ENCODE results near the gene A2M. TPM values are rescaled to one million over a fixed set of nuclear protein-coding genes. Genes with fewer than 3 reads are reported as not detected.

Gene A2M
- total and polyA plus RNA-seq, 9 donors = 50.5 to 926 (median 222) TPM

GRCh38 chr12:9071969-9072368, 43.8 kb downstream of the A2M start:
- DNase-seq = no peak
- Histone ChIP-seq H3K27ac (no peak overlapping the region), H3K4me3 (no peak overlapping the region), H3K36me3 (no peaks in the 10 kb centered on the region), H3K27me3 (no peaks in the 10 kb centered on the region), H3K9me3 (no peaks in the 10 kb centered on the region), H3K4me1 (ENCODE audit: insufficient read depth) (no peaks in the 10 kb centered on the region)
- intact Hi-C loops (cut with DNase I) = no loop called here
- TF ChIP-seq POLR2A (IDR thresholded peaks at IDR 0.05) (no peak), CTCF (IDR thresholded peaks at IDR 0.05) (no peak), EP300 (IDR thresholded peaks at IDR 0.05) (no peak)
- 94 to 100% (median 95%) methylated on average over 1 of the region's 1 CpG for WGBS, 3 donors

- no peak for DNase-seq
- no peaks in the 10 kb centered on the region for H3K9me3 ChIP-seq
- H3K27ac ChIP-seq = no peak overlapping the region
- no peaks in the 10 kb centered on the region for H3K4me1 ChIP-seq (ENCODE audit: insufficient read depth)
- intact Hi-C loops (cut with DNase I) = no loop called here
- no peaks in the 10 kb centered on the region for H3K36me3 ChIP-seq
- no peak for TF ChIP-seq CTCF (IDR thresholded peaks at IDR 0.05)
- no peak for TF ChIP-seq EP300 (IDR thresholded peaks at IDR 0.05)
- no peak for TF ChIP-seq POLR2A (IDR thresholded peaks at IDR 0.05)
- no peak overlapping the region for H3K4me3 ChIP-seq
- H3K27me3 ChIP-seq = no peaks in the 10 kb centered on the region
Measured at GRCh38 chr12:9071518-9071917, 44.2 kb downstream of the A2M start.

- WGBS, 3 donors = 95 to 97% (median 96%) methylated on average over 5 of the region's 5 CpGs
- H3K9me3 ChIP-seq = no peaks in the 10 kb centered on the region
- TF ChIP-seq CTCF (IDR thresholded peaks at IDR 0.05) (no peak), POLR2A (IDR thresholded peaks at IDR 0.05) (no peak), EP300 (IDR thresholded peaks at IDR 0.05) (no peak)
- H3K4me1 ChIP-seq (ENCODE audit: insufficient read depth) = peaks cover under 1% of the 10 kb centered on the region
- H3K36me3 ChIP-seq = no peaks in the 10 kb centered on the region
- H3K27me3 ChIP-seq = no peaks in the 10 kb centered on the region
- no peak for DNase-seq
- intact Hi-C loops (cut with DNase I) = no loop called here
- H3K4me3 ChIP-seq = no peak overlapping the region
- no peak overlapping the region for H3K27ac ChIP-seq
Measured at GRCh38 chr12:9070351-9070750, 45.4 kb downstream of the A2M start.

GRCh38 chr12:9068600-9068999, 47.1 kb downstream of the A2M start:
- no peaks in the 10 kb centered on the region for H3K27me3 ChIP-seq
- H3K27ac ChIP-seq = no peak overlapping the region
- no peak overlapping the region for H3K4me3 ChIP-seq
- 77 to 82% (median 78%) methylated on average over 4 of the region's 4 CpGs for WGBS, 3 donors
- DNase-seq = no peak
- intact Hi-C loops (cut with DNase I) = no loop called here
- H3K36me3 ChIP-seq = no peaks in the 10 kb centered on the region
- H3K4me1 ChIP-seq (ENCODE audit: insufficient read depth) = peaks cover 4% of the 10 kb centered on the region
- TF ChIP-seq EP300 (IDR thresholded peaks at IDR 0.05) (no peak), POLR2A (IDR thresholded peaks at IDR 0.05) (no peak), CTCF (IDR thresholded peaks at IDR 0.05) (no peak)
- no peaks in the 10 kb centered on the region for H3K9me3 ChIP-seq

- 78 to 89% (median 83%) methylated on average over 1 of the region's 1 CpG for WGBS, 3 donors
- DNase-seq = no peak
- Histone ChIP-seq H3K4me3 (no peak overlapping the region), H3K9me3 (no peaks in the 10 kb centered on the region), H3K4me1 (ENCODE audit: insufficient read depth) (peaks cover 4% of the 10 kb centered on the region), H3K27ac (no peak overlapping the region), H3K36me3 (no peaks in the 10 kb centered on the region), H3K27me3 (no peaks in the 10 kb centered on the region)
- TF ChIP-seq POLR2A (IDR thresholded peaks at IDR 0.05) (no peak), EP300 (IDR thresholded peaks at IDR 0.05) (no peak), CTCF (IDR thresholded peaks at IDR 0.05) (no peak)
- intact Hi-C loops (cut with DNase I) = no loop called here
Measured at GRCh38 chr12:9068086-9068485, 47.6 kb downstream of the A2M start.

All from ovary (tissue), 9 donors.